ENCODE measurements around the gene UNC79.

The UNC79 gene

GRCh38 chr14:93701562-93701961 is 270.8 kb downstream of the UNC79 start:
- Histone ChIP-seq H3K23ac (ENCODE audit: low read length in 2 of 2) (no peak overlapping the region), H3K4me1 (ENCODE audit: control insufficient read depth, insufficient read depth, low read depth, low read length) (no peaks in the 10 kb centered on the region), H3K14ac (ENCODE audit: low read length in 2 of 2) (no peak overlapping the region), H2BK5ac (ENCODE audit: low read depth, low read length, poor library complexity, severe bottlenecking) (no peak overlapping the region), H3K18ac (ENCODE audit: low read depth in 1 of 2, low read length in 2 of 2) (no peak overlapping the region), H3K9ac (ENCODE audit: low read length) (no peak overlapping the region), H2BK12ac (ENCODE audit: low read length in 2 of 2) (no peak overlapping the region), H2BK120ac (ENCODE audit: low read depth, low read length) (no peak overlapping the region), H3K27ac (ENCODE audit: low read length, poor library complexity, severe bottlenecking) (no peak overlapping the region), H3K4me2 (ENCODE audit: low read length, poor library complexity, severe bottlenecking) (no peak overlapping the region), H2AK5ac (ENCODE audit: low read length, severe bottlenecking) (no peak overlapping the region), H2AFZ (ENCODE audit: low read depth, low read length) (no peak overlapping the region), H2BK15ac (ENCODE audit: low read depth, poor library complexity, severe bottlenecking) (no peak overlapping the region), H3K36me3 (ENCODE audit: control insufficient read depth in 1 of 2, insufficient read depth in 2 of 2, low read depth in 1 of 2, low read length in 2 of 2) (no peaks in the 10 kb centered on the region), H3K27me3 (ENCODE audit: control insufficient read depth in 1 of 2, insufficient read depth in 1 of 2, low read length in 2 of 2) (peaks cover 0 to 4% of the 10 kb centered on the region in 2 experiments), H3K9me3 (ENCODE audit: control insufficient read depth, low read length) (peaks cover 5% of the 10 kb centered on the region), H3K4ac (ENCODE audit: low read depth in 1 of 2, low read length in 2 of 2) (no peak overlapping the region), H3K4me3 (ENCODE audit: insufficient read depth in 1 of 2, low read depth in 1 of 2, low read length in 2 of 2) (no peak overlapping the region), H4K8ac (ENCODE audit: low read length) (no peak overlapping the region), H3K79me1 (replicated peaks; ENCODE audit: low read length, poor library complexity, severe bottlenecking) (no peaks in the 10 kb centered on the region), H4K91ac (ENCODE audit: low read length) (no peak overlapping the region)
- no peak for DNase-seq
- WGBS, result 74% methylated on average over 2 of the region's 2 CpGs

GRCh38 chr14:93702946-93703345 is 272.2 kb downstream of the UNC79 start:
- no peak overlapping the region for H3K4me2 ChIP-seq (ENCODE audit: low read length, poor library complexity, severe bottlenecking)

DNA sequence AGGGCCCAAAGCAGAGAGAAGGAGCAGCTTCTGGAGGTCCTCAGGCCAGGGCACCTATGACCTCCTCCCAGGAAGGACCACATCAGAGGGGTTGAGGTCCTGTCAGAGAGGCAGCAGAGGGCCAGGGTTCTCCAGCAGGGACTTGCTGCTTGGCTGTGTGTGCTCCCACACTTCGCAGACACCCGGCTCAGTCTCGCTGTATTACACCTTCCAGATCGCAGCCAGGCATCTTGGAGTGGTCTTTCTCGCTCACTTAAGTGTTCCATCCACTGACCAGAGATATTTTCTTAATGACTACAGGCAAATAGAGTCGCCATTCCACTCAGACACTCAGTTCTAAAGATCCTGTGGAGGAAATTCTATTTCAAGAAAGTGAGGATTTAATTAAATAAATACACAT is 273.2 kb downstream of the UNC79 start:
- no peak overlapping the region for H2BK15ac ChIP-seq (ENCODE audit: low read depth, poor library complexity, severe bottlenecking)
- H3K4me3 ChIP-seq (ENCODE audit: insufficient read depth in 1 of 2, low read depth in 1 of 2, low read length in 2 of 2), result no peak overlapping the region
- H3K4ac ChIP-seq (ENCODE audit: low read depth in 1 of 2, low read length in 2 of 2), result no peak overlapping the region

More at GRCh38 chr14:93702946-93703345, 272.2 kb downstream of the UNC79 start:
- no peak overlapping the region for H3K14ac ChIP-seq (ENCODE audit: low read length in 2 of 2)
- 65% methylated on average over 6 of the region's 6 CpGs for WGBS
- no peak for DNase-seq
- H3K4ac ChIP-seq (ENCODE audit: low read depth in 1 of 2, low read length in 2 of 2), result no peak overlapping the region
- H3K23ac ChIP-seq (ENCODE audit: low read length in 2 of 2), result no peak overlapping the region
- H2AK5ac ChIP-seq (ENCODE audit: low read length, severe bottlenecking), result no peak overlapping the region
- H2BK15ac ChIP-seq (ENCODE audit: low read depth, poor library complexity, severe bottlenecking), result no peak overlapping the region
- no peak overlapping the region for H3K4me3 ChIP-seq (ENCODE audit: insufficient read depth in 1 of 2, low read depth in 1 of 2, low read length in 2 of 2)
- H3K27ac ChIP-seq (ENCODE audit: low read length, poor library complexity, severe bottlenecking), result no peak overlapping the region
- H3K9me3 ChIP-seq (ENCODE audit: control insufficient read depth, low read length), result peaks cover 5% of the 10 kb centered on the region
- no peak overlapping the region for H3K18ac ChIP-seq (ENCODE audit: low read depth in 1 of 2, low read length in 2 of 2)
- no peaks in the 10 kb centered on the region for H3K36me3 ChIP-seq (ENCODE audit: control insufficient read depth in 1 of 2, insufficient read depth in 2 of 2, low read depth in 1 of 2, low read length in 2 of 2)
- no peak overlapping the region for H2BK5ac ChIP-seq (ENCODE audit: low read depth, low read length, poor library complexity, severe bottlenecking)
- H4K8ac ChIP-seq (ENCODE audit: low read length), result no peak overlapping the region
- H4K91ac ChIP-seq (ENCODE audit: low read length), result no peak overlapping the region
- no peak overlapping the region for H2AFZ ChIP-seq (ENCODE audit: low read depth, low read length)
- H2BK12ac ChIP-seq (ENCODE audit: low read length in 2 of 2), result no peak overlapping the region
- no peaks in the 10 kb centered on the region for H3K4me1 ChIP-seq (ENCODE audit: control insufficient read depth, insufficient read depth, low read depth, low read length)
- H3K79me1 ChIP-seq (replicated peaks; ENCODE audit: low read length, poor library complexity, severe bottlenecking), result no peaks in the 10 kb centered on the region
- peaks cover 0 to 4% of the 10 kb centered on the region in 2 experiments for H3K27me3 ChIP-seq (ENCODE audit: control insufficient read depth in 1 of 2, insufficient read depth in 1 of 2, low read length in 2 of 2)
- H2BK120ac ChIP-seq (ENCODE audit: low read depth, low read length), result no peak overlapping the region
- no peak overlapping the region for H3K9ac ChIP-seq (ENCODE audit: low read length)

GRCh38 chr14:93705513-93706156 is 274.9 kb downstream of the UNC79 start:
- no peak overlapping the region for H2AFZ ChIP-seq (ENCODE audit: low read depth, low read length)
- no peak overlapping the region for H3K9ac ChIP-seq (ENCODE audit: low read length)
- no peak overlapping the region for H2BK120ac ChIP-seq (ENCODE audit: low read depth, low read length)
- H4K91ac ChIP-seq (ENCODE audit: low read length), result no peak overlapping the region
- H3K9me3 ChIP-seq (ENCODE audit: control insufficient read depth, low read length), result no peaks in the 10 kb centered on the region
- H4K8ac ChIP-seq (ENCODE audit: low read length), result no peak overlapping the region
- no peak overlapping the region for H3K18ac ChIP-seq (ENCODE audit: low read depth in 1 of 2, low read length in 2 of 2)
- no peaks in the 10 kb centered on the region for H3K79me1 ChIP-seq (replicated peaks; ENCODE audit: low read length, poor library complexity, severe bottlenecking)
- DNase-seq, result no peak
- WGBS, result 88% methylated on average over 15 of the region's 15 CpGs
- H3K4me2 ChIP-seq (ENCODE audit: low read length, poor library complexity, severe bottlenecking), result no peak overlapping the region
- no peaks in the 10 kb centered on the region for H3K36me3 ChIP-seq (ENCODE audit: control insufficient read depth in 1 of 2, insufficient read depth in 2 of 2, low read depth in 1 of 2, low read length in 2 of 2)
- H2AK5ac ChIP-seq (ENCODE audit: low read length, severe bottlenecking), result no peak overlapping the region
- H3K23ac ChIP-seq (ENCODE audit: low read length in 2 of 2), result no peak overlapping the region
- no peaks in the 10 kb centered on the region for H3K4me1 ChIP-seq (ENCODE audit: control insufficient read depth, insufficient read depth, low read depth, low read length)
- no peak overlapping the region for H3K4ac ChIP-seq (ENCODE audit: low read depth in 1 of 2, low read length in 2 of 2)
- no peak overlapping the region for H2BK5ac ChIP-seq (ENCODE audit: low read depth, low read length, poor library complexity, severe bottlenecking)
- H3K27ac ChIP-seq (ENCODE audit: low read length, poor library complexity, severe bottlenecking), result no peak overlapping the region
- H3K4me3 ChIP-seq (ENCODE audit: insufficient read depth in 1 of 2, low read depth in 1 of 2, low read length in 2 of 2), result no peak overlapping the region
- no peak overlapping the region for H2BK12ac ChIP-seq (ENCODE audit: low read length in 2 of 2)
- peaks cover 0 to 4% of the 10 kb centered on the region in 2 experiments for H3K27me3 ChIP-seq (ENCODE audit: control insufficient read depth in 1 of 2, insufficient read depth in 1 of 2, low read length in 2 of 2)
- H2BK15ac ChIP-seq (ENCODE audit: low read depth, poor library complexity, severe bottlenecking), result no peak overlapping the region
- no peak overlapping the region for H3K14ac ChIP-seq (ENCODE audit: low read length in 2 of 2)

More for the DNA sequence above, 273.2 kb downstream of the UNC79 start:
- WGBS, result 87% methylated on average over 5 of the region's 6 CpGs
- Histone ChIP-seq H3K27me3 (ENCODE audit: control insufficient read depth in 1 of 2, insufficient read depth in 1 of 2, low read length in 2 of 2) (peaks cover 0 to 4% of the 10 kb centered on the region in 2 experiments), H4K8ac (ENCODE audit: low read length) (no peak overlapping the region), H2BK120ac (ENCODE audit: low read depth, low read length) (no peak overlapping the region), H3K9me3 (ENCODE audit: control insufficient read depth, low read length) (peaks cover 5% of the 10 kb centered on the region), H3K14ac (ENCODE audit: low read length in 2 of 2) (no peak overlapping the region), H3K79me1 (replicated peaks; ENCODE audit: low read length, poor library complexity, severe bottlenecking) (no peaks in the 10 kb centered on the region), H3K9ac (ENCODE audit: low read length) (no peak overlapping the region), H3K18ac (ENCODE audit: low read depth in 1 of 2, low read length in 2 of 2) (no peak overlapping the region), H3K4me1 (ENCODE audit: control insufficient read depth, insufficient read depth, low read depth, low read length) (no peaks in the 10 kb centered on the region), H2BK12ac (ENCODE audit: low read length in 2 of 2) (no peak overlapping the region), H2AFZ (ENCODE audit: low read depth, low read length) (no peak overlapping the region), H3K4me2 (ENCODE audit: low read length, poor library complexity, severe bottlenecking) (no peak overlapping the region), H3K36me3 (ENCODE audit: control insufficient read depth in 1 of 2, insufficient read depth in 2 of 2, low read depth in 1 of 2, low read length in 2 of 2) (no peaks in the 10 kb centered on the region), H2AK5ac (ENCODE audit: low read length, severe bottlenecking) (no peak overlapping the region), H2BK5ac (ENCODE audit: low read depth, low read length, poor library complexity, severe bottlenecking) (no peak overlapping the region), H3K27ac (ENCODE audit: low read length, poor library complexity, severe bottlenecking) (no peak overlapping the region), H4K91ac (ENCODE audit: low read length) (no peak overlapping the region), H3K23ac (ENCODE audit: low read length in 2 of 2) (no peak overlapping the region)
- DNase-seq, result no peak

All from mesenchymal stem cell (in vitro differentiated cells and primary cell).